GM23338 (cell line): ENCODE results near the gene CELF4. TPM values are rescaled to one million over a fixed set of nuclear protein-coding genes. Genes with fewer than 3 reads are reported as not detected.
A peak's percentile ranks its signal among the peaks of the same experiment; 100 is the strongest.

ENCODE experiments used
- ATAC-seq: fragments of 200-7000 bp; cut with Tn5 transposase; 3 replicates; pipeline ENCODE4 v1.9.1; 2020
- DNase-seq: peaks from one replicate; pipeline ENCODE4 v3.0.0-alpha.2; 2015; ENCODE audit warnings: low spot score
- H2AFZ ChIP-seq: fragments of 200-600 bp; sonication (generic); 2 replicates; pipeline ENCODE4 v1.8.0; 2016; ENCODE audit warnings: antibody characterized with exemption, mild to moderate bottlenecking, moderate library complexity
- H3F3A ChIP-seq: fragments of 200-600 bp; sonication (generic); replicated peaks from 2 replicates; pipeline ENCODE4 v1.8.0; 2017; ENCODE audit warnings: antibody characterized with exemption, mixed run types, low read depth
- H3K27ac ChIP-seq: fragments of 200-600 bp; sonication (generic); 2 replicates; pipeline ENCODE4 v1.6.1; 2016; ENCODE audit warnings: low read depth
- H3K27me3 ChIP-seq: fragments of 200-600 bp; sonication (generic); 2 replicates; pipeline ENCODE4 v1.8.0; 2016; ENCODE audit warnings: mild to moderate bottlenecking, mixed run types, moderate library complexity; ENCODE audit not compliant: insufficient read depth
- H3K36me3 ChIP-seq: fragments of 200-600 bp; sonication (generic); 2 replicates; pipeline ENCODE4 v1.8.0; 2016; ENCODE audit warnings: mild to moderate bottlenecking; ENCODE audit not compliant: insufficient read depth
- H3K4me1 ChIP-seq: fragments of 200-600 bp; sonication (generic); 2 replicates; pipeline ENCODE4 v1.8.0; 2016; ENCODE audit warnings: mild to moderate bottlenecking, moderate library complexity; ENCODE audit not compliant: insufficient read depth
- H3K4me2 ChIP-seq: fragments of 200-600 bp; sonication (generic); 2 replicates; pipeline ENCODE4 v1.7.1; 2017; ENCODE audit warnings: mixed run types
- H3K4me3 ChIP-seq: fragments of 200-600 bp; sonication (generic); 2 replicates; pipeline ENCODE4 v1.6.1; 2016; ENCODE audit warnings: mixed run types
- H3K79me2 ChIP-seq: fragments of 200-600 bp; sonication (generic); replicated peaks from 2 replicates; pipeline ENCODE4 v1.8.0; 2017; ENCODE audit warnings: mild to moderate bottlenecking; ENCODE audit not compliant: insufficient read depth
- H3K9me2 ChIP-seq: fragments of 200-600 bp; sonication (generic); 2 replicates; pipeline ENCODE4 v1.8.0; 2017; ENCODE audit not compliant: insufficient read depth
- H4K20me1 ChIP-seq: fragments of 200-600 bp; sonication (generic); replicated peaks from 2 replicates; pipeline ENCODE4 v1.8.0; 2017; ENCODE audit warnings: mild to moderate bottlenecking; ENCODE audit not compliant: insufficient read depth
- H3K27ac Mint-ChIP-seq: 2 replicates; pipeline ENCODE4 v1.8.0; 2020; ENCODE audit warnings: inconsistent platforms, mild to moderate bottlenecking, moderate library complexity, mixed read lengths
- H3K27me3 Mint-ChIP-seq: 3 replicates; pipeline ENCODE4 v1.8.0; 2022; ENCODE audit warnings: low read depth, mild to moderate bottlenecking, moderate library complexity, mixed read lengths, inconsistent platforms; ENCODE audit not compliant: insufficient read depth, poor library complexity
- H3K36me3 Mint-ChIP-seq: 3 replicates; pipeline ENCODE4 v1.8.0; 2021; ENCODE audit warnings: low read depth, mild to moderate bottlenecking, inconsistent platforms, moderate library complexity, mixed read lengths
- H3K4me1 Mint-ChIP-seq: 3 replicates; pipeline ENCODE4 v1.8.0; 2020; ENCODE audit warnings: mild to moderate bottlenecking, inconsistent platforms, mixed read lengths
- H3K4me3 Mint-ChIP-seq: 3 replicates; pipeline ENCODE4 v1.8.0; 2021; ENCODE audit warnings: moderate library complexity, mild to moderate bottlenecking, inconsistent platforms, mixed read lengths
- H3K9me3 Mint-ChIP-seq: 3 replicates; pipeline ENCODE4 v1.8.0; 2020; ENCODE audit warnings: moderate library complexity, mild to moderate bottlenecking, inconsistent platforms, mixed read lengths
- CREB1 ChIP-seq: fragments of 250-450 bp; sonication (Bioruptor Pico); IDR thresholded peaks from 2 replicates; pipeline ENCODE4 v1.5.0; 2020; ENCODE audit warnings: low read depth, mild to moderate bottlenecking, moderate library complexity
- EZH2 ChIP-seq: fragments of 200-600 bp; sonication (generic); IDR thresholded peaks from one replicate; pipeline ENCODE4 v1.8.0; 2017; ENCODE audit warnings: antibody characterized with exemption, mild to moderate bottlenecking, low read depth; ENCODE audit not compliant: unreplicated experiment
- EZH2phosphoT487 ChIP-seq: fragments of 200-600 bp; sonication (generic); IDR thresholded peaks from one replicate; pipeline ENCODE4 v1.8.1; 2018; ENCODE audit warnings: antibody characterized with exemption; ENCODE audit not compliant: unreplicated experiment
- JUNB ChIP-seq: IDR thresholded peaks from one replicate; pipeline ENCODE4 v1.6.1; 2016; ENCODE audit warnings: antibody characterized with exemption; ENCODE audit not compliant: unreplicated experiment
- NANOG ChIP-seq: IDR thresholded peaks from 2 replicates; pipeline ENCODE4 v1.6.1; 2016; ENCODE audit warnings: antibody characterized with exemption, borderline replicate concordance
- POLR2AphosphoS5 ChIP-seq: IDR thresholded peaks from 2 replicates; pipeline ENCODE4 v1.6.1; 2016; ENCODE audit warnings: antibody characterized with exemption, low read depth
- STAT1 ChIP-seq: IDR thresholded peaks from one replicate; pipeline ENCODE4 v1.6.1; 2016; ENCODE audit warnings: antibody characterized with exemption; ENCODE audit not compliant: unreplicated experiment
- ZNF114 ChIP-seq: fragments of 250-450 bp; sonication (Bioruptor Pico); IDR thresholded peaks from 2 replicates; pipeline ENCODE4 v1.5.0; 2020; ENCODE audit warnings: mild to moderate bottlenecking, moderate library complexity
- ZNF331 ChIP-seq: fragments of 250-450 bp; sonication (Bioruptor Pico); IDR thresholded peaks from 2 replicates; pipeline ENCODE4 v1.5.0; 2020; ENCODE audit warnings: low read depth, mild to moderate bottlenecking, moderate library complexity
- polyA plus RNA-seq: library from polyadenylated mRNA; unstranded; fragments of >200 nt; fragmentation: Nextera tagmentation; extraction: Ambion mirVana; gene quantifications from 2 replicates; pipeline ENCODE4 v1.2.1, GENCODE V29; 2016
- total RNA-seq: library from RNA; depleted of rRNA; stranded (reverse); fragments of >200 nt; shearing (Covaris generic); gene quantifications from 2 replicates; pipeline ENCODE4 v1.2.3, GENCODE V29; 2014
- TF ChIP-seq, protein P1 (sequence below): IDR thresholded peaks from one replicate; pipeline ENCODE4 v1.6.1; 2018; ENCODE audit warnings: antibody characterized with exemption; ENCODE audit not compliant: unreplicated experiment
- TF ChIP-seq, protein P2 (sequence below): fragments of 250-450 bp; sonication (Bioruptor Pico); IDR thresholded peaks from 2 replicates; pipeline ENCODE4 v1.5.0; 2020; ENCODE audit warnings: mild to moderate bottlenecking, moderate library complexity
- TF ChIP-seq, protein P3 (sequence below): IDR thresholded peaks from 2 replicates; pipeline ENCODE4 v1.6.1; 2016; ENCODE audit warnings: antibody characterized with exemption
- TF ChIP-seq, protein P4 (sequence below), 2 experiments: fragments of 200-600 bp in 1 of 2; sonication (generic) in 1 of 2; conservative IDR thresholded peaks; 2 replicates each; pipeline versions ENCODE4 v1.5.1 to v1.6.1; 2016 to 2017; ENCODE audit warnings: antibody characterized with exemption in 2 of 2, low read depth in 2 of 2, mild to moderate bottlenecking in 2 of 2, moderate library complexity in 1 of 2

The CELF4 gene
- total and polyA plus RNA-seq, 2 experiments from 2014 or later: 2.6 to 6.7 TPM

DNA sequence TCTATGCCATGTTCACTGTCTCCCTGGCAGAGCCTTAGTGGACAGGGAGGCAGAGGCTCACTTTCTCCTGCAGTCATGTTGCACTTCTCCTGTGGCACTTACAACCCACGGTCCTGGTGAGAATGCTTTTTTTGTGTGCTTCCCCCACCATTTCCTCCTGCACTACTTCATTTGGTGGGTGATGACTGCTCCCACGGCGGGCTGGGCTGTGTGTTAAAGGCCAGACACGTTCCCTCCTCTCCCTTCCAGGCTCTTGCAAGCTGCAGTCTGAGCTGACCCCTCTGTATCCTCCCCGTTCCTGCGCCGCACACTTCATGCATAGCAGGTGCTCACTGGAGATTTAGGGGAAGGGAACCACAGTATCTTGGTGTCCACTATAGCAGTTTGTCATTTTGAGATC lies 170.5 kb downstream of the CELF4 start:
- Histone ChIP-seq H3K27ac (no peak overlapping the region), H3K9me2 (no peaks in the 10 kb centered on the region), H3K27me3 (peaks cover 25% of the 10 kb centered on the region), H3F3A (no peaks in the 10 kb centered on the region), H4K20me1 (no peaks in the 10 kb centered on the region), H3K4me3 (no peak overlapping the region), H2AFZ (no peak overlapping the region), H3K79me2 (no peaks in the 10 kb centered on the region), H3K4me2 (no peak overlapping the region), H3K36me3 (no peaks in the 10 kb centered on the region), H3K4me1 (peaks cover 15% of the 10 kb centered on the region)
- no peak for DNase-seq
- H3K27ac Mint-ChIP-seq: no peak overlapping the region
- H3K27me3 Mint-ChIP-seq: peaks cover 26% of the 10 kb centered on the region
- H3K4me1 Mint-ChIP-seq: peaks cover 18% of the 10 kb centered on the region
- H3K36me3 Mint-ChIP-seq: no peaks in the 10 kb centered on the region; the same call in 1 of the 3 replicates
- H3K4me3 Mint-ChIP-seq: peak overlapping the region; percentile 45; the same call in 1 of the 3 replicates
- ATAC-seq: no peak
- H3K9me3 Mint-ChIP-seq: peaks cover 9% of the 10 kb centered on the region
- TF ChIP-seq, protein P1, sequence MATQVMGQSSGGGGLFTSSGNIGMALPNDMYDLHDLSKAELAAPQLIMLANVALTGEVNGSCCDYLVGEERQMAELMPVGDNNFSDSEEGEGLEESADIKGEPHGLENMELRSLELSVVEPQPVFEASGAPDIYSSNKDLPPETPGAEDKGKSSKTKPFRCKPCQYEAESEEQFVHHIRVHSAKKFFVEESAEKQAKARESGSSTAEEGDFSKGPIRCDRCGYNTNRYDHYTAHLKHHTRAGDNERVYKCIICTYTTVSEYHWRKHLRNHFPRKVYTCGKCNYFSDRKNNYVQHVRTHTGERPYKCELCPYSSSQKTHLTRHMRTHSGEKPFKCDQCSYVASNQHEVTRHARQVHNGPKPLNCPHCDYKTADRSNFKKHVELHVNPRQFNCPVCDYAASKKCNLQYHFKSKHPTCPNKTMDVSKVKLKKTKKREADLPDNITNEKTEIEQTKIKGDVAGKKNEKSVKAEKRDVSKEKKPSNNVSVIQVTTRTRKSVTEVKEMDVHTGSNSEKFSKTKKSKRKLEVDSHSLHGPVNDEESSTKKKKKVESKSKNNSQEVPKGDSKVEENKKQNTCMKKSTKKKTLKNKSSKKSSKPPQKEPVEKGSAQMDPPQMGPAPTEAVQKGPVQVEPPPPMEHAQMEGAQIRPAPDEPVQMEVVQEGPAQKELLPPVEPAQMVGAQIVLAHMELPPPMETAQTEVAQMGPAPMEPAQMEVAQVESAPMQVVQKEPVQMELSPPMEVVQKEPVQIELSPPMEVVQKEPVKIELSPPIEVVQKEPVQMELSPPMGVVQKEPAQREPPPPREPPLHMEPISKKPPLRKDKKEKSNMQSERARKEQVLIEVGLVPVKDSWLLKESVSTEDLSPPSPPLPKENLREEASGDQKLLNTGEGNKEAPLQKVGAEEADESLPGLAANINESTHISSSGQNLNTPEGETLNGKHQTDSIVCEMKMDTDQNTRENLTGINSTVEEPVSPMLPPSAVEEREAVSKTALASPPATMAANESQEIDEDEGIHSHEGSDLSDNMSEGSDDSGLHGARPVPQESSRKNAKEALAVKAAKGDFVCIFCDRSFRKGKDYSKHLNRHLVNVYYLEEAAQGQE: no peak
- TF ChIP-seq ZNF114 (CRISPR knock-in tag): no peak
- no peak for TF ChIP-seq ZNF331 (CRISPR knock-in tag)
- TF ChIP-seq POLR2AphosphoS5: no peak
- TF ChIP-seq EZH2: no peak
- no peak for TF ChIP-seq CREB1 (CRISPR knock-in tag)
- TF ChIP-seq, protein P2, sequence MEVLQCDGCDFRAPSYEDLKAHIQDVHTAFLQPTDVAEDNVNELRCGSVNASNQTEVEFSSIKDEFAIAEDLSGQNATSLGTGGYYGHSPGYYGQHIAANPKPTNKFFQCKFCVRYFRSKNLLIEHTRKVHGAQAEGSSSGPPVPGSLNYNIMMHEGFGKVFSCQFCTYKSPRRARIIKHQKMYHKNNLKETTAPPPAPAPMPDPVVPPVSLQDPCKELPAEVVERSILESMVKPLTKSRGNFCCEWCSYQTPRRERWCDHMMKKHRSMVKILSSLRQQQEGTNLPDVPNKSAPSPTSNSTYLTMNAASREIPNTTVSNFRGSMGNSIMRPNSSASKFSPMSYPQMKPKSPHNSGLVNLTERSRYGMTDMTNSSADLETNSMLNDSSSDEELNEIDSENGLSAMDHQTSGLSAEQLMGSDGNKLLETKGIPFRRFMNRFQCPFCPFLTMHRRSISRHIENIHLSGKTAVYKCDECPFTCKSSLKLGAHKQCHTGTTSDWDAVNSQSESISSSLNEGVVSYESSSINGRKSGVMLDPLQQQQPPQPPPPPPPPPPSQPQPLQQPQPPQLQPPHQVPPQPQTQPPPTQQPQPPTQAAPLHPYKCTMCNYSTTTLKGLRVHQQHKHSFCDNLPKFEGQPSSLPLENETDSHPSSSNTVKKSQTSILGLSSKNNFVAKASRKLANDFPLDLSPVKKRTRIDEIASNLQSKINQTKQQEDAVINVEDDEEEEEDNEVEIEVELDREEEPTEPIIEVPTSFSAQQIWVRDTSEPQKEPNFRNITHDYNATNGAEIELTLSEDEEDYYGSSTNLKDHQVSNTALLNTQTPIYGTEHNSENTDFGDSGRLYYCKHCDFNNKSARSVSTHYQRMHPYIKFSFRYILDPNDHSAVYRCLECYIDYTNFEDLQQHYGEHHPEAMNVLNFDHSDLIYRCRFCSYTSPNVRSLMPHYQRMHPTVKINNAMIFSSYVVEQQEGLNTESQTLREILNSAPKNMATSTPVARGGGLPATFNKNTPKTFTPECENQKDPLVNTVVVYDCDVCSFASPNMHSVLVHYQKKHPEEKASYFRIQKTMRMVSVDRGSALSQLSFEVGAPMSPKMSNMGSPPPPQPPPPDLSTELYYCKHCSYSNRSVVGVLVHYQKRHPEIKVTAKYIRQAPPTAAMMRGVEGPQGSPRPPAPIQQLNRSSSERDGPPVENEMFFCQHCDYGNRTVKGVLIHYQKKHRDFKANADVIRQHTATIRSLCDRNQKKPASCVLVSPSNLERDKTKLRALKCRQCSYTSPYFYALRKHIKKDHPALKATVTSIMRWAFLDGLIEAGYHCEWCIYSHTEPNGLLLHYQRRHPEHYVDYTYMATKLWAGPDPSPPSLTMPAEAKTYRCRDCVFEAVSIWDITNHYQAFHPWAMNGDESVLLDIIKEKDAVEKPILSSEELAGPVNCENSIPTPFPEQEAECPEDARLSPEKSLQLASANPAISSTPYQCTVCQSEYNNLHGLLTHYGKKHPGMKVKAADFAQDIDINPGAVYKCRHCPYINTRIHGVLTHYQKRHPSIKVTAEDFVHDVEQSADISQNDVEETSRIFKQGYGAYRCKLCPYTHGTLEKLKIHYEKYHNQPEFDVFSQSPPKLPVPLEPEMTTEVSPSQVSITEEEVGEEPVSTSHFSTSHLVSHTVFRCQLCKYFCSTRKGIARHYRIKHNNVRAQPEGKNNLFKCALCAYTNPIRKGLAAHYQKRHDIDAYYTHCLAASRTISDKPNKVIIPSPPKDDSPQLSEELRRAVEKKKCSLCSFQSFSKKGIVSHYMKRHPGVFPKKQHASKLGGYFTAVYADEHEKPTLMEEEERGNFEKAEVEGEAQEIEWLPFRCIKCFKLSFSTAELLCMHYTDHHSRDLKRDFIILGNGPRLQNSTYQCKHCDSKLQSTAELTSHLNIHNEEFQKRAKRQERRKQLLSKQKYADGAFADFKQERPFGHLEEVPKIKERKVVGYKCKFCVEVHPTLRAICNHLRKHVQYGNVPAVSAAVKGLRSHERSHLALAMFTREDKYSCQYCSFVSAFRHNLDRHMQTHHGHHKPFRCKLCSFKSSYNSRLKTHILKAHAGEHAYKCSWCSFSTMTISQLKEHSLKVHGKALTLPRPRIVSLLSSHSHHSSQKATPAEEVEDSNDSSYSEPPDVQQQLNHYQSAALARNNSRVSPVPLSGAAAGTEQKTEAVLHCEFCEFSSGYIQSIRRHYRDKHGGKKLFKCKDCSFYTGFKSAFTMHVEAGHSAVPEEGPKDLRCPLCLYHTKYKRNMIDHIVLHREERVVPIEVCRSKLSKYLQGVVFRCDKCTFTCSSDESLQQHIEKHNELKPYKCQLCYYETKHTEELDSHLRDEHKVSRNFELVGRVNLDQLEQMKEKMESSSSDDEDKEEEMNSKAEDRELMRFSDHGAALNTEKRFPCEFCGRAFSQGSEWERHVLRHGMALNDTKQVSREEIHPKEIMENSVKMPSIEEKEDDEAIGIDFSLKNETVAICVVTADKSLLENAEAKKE (CRISPR knock-in tag): no peak
- TF ChIP-seq, protein P3, sequence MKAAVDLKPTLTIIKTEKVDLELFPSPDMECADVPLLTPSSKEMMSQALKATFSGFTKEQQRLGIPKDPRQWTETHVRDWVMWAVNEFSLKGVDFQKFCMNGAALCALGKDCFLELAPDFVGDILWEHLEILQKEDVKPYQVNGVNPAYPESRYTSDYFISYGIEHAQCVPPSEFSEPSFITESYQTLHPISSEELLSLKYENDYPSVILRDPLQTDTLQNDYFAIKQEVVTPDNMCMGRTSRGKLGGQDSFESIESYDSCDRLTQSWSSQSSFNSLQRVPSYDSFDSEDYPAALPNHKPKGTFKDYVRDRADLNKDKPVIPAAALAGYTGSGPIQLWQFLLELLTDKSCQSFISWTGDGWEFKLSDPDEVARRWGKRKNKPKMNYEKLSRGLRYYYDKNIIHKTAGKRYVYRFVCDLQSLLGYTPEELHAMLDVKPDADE: no peak
- no peak for TF ChIP-seq JUNB
- TF ChIP-seq NANOG: no peak
- no peak for TF ChIP-seq EZH2phosphoT487
- TF ChIP-seq STAT1: no peak
- TF ChIP-seq, protein P4, sequence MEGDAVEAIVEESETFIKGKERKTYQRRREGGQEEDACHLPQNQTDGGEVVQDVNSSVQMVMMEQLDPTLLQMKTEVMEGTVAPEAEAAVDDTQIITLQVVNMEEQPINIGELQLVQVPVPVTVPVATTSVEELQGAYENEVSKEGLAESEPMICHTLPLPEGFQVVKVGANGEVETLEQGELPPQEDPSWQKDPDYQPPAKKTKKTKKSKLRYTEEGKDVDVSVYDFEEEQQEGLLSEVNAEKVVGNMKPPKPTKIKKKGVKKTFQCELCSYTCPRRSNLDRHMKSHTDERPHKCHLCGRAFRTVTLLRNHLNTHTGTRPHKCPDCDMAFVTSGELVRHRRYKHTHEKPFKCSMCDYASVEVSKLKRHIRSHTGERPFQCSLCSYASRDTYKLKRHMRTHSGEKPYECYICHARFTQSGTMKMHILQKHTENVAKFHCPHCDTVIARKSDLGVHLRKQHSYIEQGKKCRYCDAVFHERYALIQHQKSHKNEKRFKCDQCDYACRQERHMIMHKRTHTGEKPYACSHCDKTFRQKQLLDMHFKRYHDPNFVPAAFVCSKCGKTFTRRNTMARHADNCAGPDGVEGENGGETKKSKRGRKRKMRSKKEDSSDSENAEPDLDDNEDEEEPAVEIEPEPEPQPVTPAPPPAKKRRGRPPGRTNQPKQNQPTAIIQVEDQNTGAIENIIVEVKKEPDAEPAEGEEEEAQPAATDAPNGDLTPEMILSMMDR (conservative IDR thresholded peaks at IDR 0.05; ENCODE audit: low read depth in 2 of 2): no peak
